Measurements from ENCODE around the gene NPTN. TPM values are rescaled to one million over a fixed set of nuclear protein-coding genes. Genes with fewer than 3 reads are reported as not detected.

Gene NPTN
- total RNA-seq, 4 donors from 2014 or later: 81.6 to 125 (median 92.4) TPM

DNA sequence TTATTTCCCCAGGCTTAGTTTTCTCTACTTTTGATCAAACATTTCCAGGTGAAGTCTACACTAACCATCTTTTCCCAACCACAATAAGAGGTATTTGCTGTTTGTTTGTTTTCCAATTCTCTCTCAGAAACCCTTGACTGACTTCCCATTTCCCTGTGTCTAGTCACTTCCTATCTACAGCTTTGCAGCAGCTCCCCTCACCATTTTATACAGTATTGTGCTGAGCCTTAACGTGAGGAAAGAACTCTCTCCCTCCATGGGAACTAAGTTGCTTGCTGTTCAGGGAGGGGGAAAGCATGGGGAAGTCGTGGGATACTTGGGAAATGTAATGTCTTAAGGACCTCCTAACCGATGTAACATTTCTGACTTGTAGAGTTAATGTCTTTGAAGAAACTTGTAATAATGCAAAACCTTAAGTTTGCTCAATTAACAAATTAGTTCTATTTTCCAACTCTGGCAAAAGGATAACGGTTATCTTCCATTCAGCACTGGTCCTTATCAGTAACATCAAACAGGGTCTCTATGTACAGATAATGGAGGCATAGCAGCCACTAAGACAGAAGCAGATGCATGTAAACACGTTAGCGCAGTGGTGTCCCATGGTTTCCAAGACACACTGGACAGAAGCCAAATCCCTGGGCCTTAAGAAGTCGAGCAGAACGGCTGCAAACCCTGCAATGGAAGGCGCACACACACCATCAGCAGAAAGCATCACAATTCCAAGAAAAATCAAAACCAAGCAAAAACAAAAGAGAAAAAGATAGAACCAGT lies 39.7 kb downstream of the NPTN start:
- Histone ChIP-seq H3K27ac (no peak overlapping the region), H3K27me3 (no peaks in the 10 kb centered on the region), H3K4me3 (no peak overlapping the region), H3K4me1 (peaks cover 20 to 68% (median 34%) of the 10 kb centered on the region in 3 donors), H3K9me3 (no peaks in the 10 kb centered on the region), H3K36me3 (peaks cover 0 to 40% (median 0%) of the 10 kb centered on the region in 3 donors)
- WGBS, 2 donors: 61 to 66% methylated on average over 9 of the region's 9 CpGs
- TF ChIP-seq, protein P1, sequence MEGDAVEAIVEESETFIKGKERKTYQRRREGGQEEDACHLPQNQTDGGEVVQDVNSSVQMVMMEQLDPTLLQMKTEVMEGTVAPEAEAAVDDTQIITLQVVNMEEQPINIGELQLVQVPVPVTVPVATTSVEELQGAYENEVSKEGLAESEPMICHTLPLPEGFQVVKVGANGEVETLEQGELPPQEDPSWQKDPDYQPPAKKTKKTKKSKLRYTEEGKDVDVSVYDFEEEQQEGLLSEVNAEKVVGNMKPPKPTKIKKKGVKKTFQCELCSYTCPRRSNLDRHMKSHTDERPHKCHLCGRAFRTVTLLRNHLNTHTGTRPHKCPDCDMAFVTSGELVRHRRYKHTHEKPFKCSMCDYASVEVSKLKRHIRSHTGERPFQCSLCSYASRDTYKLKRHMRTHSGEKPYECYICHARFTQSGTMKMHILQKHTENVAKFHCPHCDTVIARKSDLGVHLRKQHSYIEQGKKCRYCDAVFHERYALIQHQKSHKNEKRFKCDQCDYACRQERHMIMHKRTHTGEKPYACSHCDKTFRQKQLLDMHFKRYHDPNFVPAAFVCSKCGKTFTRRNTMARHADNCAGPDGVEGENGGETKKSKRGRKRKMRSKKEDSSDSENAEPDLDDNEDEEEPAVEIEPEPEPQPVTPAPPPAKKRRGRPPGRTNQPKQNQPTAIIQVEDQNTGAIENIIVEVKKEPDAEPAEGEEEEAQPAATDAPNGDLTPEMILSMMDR (IDR thresholded peaks at IDR 0.05): no peak
- no peak for TF ChIP-seq POLR2A (IDR thresholded peaks at IDR 0.05)
- intact Hi-C loops (cut with DNase I): no loop called here
- DNase-seq: no peak

GRCh38 chr15:73590263-73590662 lies 42.9 kb downstream of the NPTN start:
- 93% methylated on average over 5 of the region's 5 CpGs for WGBS, 2 donors
- H3K9me3 ChIP-seq: no peaks in the 10 kb centered on the region
- DNase-seq: no peak
- H3K27ac ChIP-seq: no peak overlapping the region
- no peaks in the 10 kb centered on the region for H3K27me3 ChIP-seq
- H3K4me1 ChIP-seq: peaks cover 0 to 36% (median 3%) of the 10 kb centered on the region in 3 donors
- peaks cover 12 to 72% (median 19%) of the 10 kb centered on the region in 3 donors for H3K36me3 ChIP-seq
- H3K4me3 ChIP-seq: no peak overlapping the region
- intact Hi-C loops (cut with DNase I): no loop called here
- TF ChIP-seq, protein P1 (IDR thresholded peaks at IDR 0.05): no peak
- TF ChIP-seq POLR2A (IDR thresholded peaks at IDR 0.05): no peak

DNA sequence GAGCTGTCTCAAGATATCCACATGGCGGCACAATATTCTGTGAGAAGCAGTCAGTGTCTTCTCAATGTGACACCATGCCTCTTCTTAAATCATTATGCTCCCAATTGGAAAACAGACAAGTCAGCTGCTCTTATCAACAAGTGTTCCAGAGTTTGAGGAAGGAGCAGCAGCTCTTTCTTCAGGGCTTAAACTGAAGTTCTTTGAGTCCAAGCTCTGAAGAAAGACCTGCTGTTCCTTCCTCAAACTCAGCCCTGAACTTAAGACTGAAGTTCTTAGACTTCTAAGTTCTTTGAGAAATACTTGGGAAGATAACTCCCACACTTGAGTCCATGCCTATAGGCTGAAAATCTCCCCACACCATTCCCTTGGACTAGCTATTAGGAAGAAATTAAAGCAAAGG lies 43.4 kb downstream of the NPTN start:
- Histone ChIP-seq H3K4me1 (peaks cover 0 to 31% (median 2%) of the 10 kb centered on the region in 3 donors), H3K27me3 (no peaks in the 10 kb centered on the region), H3K36me3 (peaks cover 12 to 77% (median 19%) of the 10 kb centered on the region in 3 donors), H3K4me3 (no peak overlapping the region), H3K9me3 (no peaks in the 10 kb centered on the region), H3K27ac (no peak overlapping the region)
- intact Hi-C loops (cut with DNase I): no loop called here
- TF ChIP-seq, protein P1 (IDR thresholded peaks at IDR 0.05): no peak
- no peak for TF ChIP-seq POLR2A (IDR thresholded peaks at IDR 0.05)
- DNase-seq: no peak
- 75 to 100% methylated on average over 1 of the region's 1 CpG for WGBS, 2 donors

DNA sequence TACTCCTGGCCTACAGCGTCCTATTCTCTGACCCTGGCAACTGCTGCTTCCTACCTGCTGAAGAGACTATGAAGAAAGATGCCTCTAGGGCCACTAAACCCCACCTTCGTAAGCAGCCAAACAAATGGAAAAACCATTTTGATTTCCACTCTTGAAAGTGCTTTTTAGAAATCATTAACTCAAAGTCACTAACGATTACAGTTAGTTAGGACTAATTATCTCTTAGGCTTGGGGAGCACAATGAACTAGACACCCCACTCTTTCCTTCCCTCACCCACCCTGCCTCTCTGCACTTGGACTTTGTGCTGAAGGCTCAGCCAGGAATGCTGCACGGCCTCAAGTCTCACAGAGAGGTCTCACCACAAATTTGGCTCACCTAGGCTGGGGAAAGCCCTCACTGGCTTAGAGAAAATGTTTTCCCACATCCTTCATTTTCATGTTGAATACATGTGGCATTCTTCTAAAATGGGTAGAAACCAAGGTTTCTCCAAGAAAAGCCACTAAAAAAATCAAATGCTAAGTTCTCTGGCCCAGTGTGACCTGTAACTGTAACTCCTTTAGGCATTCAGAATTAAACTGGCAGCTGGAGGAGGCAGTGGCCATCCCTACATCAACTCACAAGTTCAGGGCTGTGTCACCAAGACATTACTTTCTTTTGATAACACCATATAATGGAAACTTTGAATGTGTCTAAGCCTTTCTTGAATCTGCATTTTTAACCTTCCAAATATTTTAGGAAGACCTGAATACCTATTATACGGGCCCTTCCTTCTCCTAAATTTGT lies 47.1 kb downstream of the NPTN start:
- Histone ChIP-seq H3K4me3 (no peak overlapping the region), H3K9me3 (no peaks in the 10 kb centered on the region), H3K36me3 (peaks cover 12 to 100% (median 23%) of the 10 kb centered on the region in 3 donors), H3K4me1 (peaks cover 0 to 3% (median 0%) of the 10 kb centered on the region in 3 donors), H3K27me3 (no peaks in the 10 kb centered on the region), H3K27ac (no peak overlapping the region)
- TF ChIP-seq, protein P1 (IDR thresholded peaks at IDR 0.05): no peak
- no peak for TF ChIP-seq POLR2A (IDR thresholded peaks at IDR 0.05)
- intact Hi-C loops (cut with DNase I): no loop called here
- 87 to 96% methylated on average over 5 of the region's 5 CpGs for WGBS, 2 donors
- no peak for DNase-seq
